HuH-7 (cell line): ENCODE data around the gene GPR158.
"Not testable (repeated sequence)": the region's sequence is repeated elsewhere in the genome, so short reads cannot be mapped to it uniquely, and the experiment has no call there.

Source experiments
- DNase-seq: peaks from one replicate; pipeline ENCODE4 v3.0.0; 2011; ENCODE audit warnings: low spot score

GPR158 gene, protein sequence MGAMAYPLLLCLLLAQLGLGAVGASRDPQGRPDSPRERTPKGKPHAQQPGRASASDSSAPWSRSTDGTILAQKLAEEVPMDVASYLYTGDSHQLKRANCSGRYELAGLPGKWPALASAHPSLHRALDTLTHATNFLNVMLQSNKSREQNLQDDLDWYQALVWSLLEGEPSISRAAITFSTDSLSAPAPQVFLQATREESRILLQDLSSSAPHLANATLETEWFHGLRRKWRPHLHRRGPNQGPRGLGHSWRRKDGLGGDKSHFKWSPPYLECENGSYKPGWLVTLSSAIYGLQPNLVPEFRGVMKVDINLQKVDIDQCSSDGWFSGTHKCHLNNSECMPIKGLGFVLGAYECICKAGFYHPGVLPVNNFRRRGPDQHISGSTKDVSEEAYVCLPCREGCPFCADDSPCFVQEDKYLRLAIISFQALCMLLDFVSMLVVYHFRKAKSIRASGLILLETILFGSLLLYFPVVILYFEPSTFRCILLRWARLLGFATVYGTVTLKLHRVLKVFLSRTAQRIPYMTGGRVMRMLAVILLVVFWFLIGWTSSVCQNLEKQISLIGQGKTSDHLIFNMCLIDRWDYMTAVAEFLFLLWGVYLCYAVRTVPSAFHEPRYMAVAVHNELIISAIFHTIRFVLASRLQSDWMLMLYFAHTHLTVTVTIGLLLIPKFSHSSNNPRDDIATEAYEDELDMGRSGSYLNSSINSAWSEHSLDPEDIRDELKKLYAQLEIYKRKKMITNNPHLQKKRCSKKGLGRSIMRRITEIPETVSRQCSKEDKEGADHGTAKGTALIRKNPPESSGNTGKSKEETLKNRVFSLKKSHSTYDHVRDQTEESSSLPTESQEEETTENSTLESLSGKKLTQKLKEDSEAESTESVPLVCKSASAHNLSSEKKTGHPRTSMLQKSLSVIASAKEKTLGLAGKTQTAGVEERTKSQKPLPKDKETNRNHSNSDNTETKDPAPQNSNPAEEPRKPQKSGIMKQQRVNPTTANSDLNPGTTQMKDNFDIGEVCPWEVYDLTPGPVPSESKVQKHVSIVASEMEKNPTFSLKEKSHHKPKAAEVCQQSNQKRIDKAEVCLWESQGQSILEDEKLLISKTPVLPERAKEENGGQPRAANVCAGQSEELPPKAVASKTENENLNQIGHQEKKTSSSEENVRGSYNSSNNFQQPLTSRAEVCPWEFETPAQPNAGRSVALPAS (N-terminal part only)

DNA sequence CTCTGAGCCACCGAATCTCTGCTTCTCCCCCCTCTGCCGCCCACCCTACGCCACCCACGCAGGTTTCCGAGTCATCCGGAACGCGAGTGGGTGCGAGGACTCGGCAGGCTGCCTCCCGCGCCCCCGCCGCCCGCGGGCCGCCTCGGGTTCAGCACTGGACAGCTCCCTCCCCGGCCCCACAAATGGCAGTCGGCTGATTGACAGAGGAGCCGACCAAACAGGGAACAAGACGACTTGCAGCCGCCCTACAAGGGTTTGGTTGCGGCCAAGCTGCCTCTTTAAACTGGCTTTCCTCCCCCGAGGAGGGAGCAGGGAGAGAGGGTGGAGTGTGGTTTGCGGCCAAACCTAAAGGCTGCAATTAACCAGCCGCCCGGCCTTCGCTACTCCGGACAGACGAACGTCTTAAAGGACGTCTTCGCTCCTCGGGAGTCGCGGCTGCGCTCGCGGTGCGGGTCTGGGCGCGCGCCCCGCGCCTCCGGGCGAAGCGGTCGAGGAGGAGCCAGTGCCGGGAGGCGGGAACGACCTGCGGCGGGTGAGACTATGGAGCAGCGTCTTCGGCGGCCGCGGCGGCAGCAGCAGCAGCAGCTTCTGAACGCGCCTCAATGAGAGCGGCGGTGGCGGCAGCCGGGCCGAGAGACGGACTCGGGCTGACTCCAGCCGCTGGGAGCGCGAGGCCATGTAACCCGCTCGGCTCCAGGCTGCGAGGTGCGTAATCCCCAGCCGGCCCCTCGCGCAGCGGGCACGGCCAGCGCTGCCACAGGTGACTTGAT is at the start of gene GPR158:
Gene GPR158, plus strand, starts transcription at position 541 of the 770 bp plus-strand sequence. CDS start 420 bp downstream, outside the sequence.
- DNase-seq: peak; percentile 89

DNA sequence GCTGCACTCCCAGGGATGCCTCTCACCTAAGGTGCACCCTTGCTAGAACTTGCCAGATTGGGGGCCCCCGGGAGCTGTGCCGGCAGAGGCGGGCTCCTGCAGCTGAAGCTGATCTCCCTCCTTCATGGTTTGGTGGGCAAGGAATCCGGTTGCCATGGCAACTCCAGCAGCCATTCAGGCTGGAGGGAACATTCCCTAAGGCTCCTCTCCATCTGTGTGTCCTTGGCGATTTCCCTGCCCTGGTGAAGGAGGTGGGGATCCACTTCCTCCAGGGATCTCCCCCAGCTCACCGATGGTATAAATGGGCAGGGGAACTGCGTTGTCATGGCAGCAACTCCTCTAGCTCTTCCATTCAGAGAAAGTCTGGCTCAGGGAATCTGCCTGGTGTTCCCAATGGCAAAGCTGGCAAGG is 49.6 kb upstream of the GPR158 start:
- DNase-seq: no peak

DNA sequence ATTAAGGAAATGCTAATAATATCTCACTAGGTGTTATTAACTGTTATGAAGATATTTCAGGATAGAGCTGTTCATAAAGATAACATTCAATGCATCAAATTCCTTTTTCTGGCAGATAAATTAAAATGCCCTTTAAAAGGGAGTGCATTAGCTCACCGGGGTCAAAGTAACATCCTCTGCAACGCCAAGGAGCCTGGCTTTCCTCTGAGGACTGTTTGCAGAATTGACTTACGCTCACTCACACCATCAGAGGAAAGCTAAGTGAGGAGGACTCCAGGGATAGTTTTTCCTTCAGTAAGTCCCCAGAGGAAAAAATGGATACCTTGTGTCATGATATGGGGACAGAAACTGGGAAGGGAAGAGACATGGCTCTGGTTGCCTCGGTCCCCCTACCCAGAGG is 45.2 kb upstream of the GPR158 start:
- DNase-seq: no peak

DNA sequence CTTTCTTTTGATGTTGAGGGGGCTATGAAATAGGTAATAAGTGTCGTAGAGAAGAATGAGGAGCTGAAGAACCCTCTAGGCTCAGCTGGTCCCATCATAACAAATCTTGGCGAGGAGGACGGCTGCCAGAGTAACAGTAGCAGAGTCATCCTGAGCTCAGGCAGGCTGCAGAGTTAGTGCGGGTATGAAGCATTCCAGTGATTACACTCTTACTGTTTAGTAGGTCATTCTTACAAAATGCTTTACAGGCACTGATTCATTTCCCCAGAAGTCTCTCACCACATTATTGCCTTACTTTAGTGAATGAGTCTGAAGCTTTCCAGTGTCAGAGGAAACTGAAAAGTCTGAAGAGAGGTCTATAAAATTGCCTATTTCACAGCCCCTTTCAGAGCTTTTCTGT is 43.9 kb upstream of the GPR158 start:
- DNase-seq: no peak

DNA sequence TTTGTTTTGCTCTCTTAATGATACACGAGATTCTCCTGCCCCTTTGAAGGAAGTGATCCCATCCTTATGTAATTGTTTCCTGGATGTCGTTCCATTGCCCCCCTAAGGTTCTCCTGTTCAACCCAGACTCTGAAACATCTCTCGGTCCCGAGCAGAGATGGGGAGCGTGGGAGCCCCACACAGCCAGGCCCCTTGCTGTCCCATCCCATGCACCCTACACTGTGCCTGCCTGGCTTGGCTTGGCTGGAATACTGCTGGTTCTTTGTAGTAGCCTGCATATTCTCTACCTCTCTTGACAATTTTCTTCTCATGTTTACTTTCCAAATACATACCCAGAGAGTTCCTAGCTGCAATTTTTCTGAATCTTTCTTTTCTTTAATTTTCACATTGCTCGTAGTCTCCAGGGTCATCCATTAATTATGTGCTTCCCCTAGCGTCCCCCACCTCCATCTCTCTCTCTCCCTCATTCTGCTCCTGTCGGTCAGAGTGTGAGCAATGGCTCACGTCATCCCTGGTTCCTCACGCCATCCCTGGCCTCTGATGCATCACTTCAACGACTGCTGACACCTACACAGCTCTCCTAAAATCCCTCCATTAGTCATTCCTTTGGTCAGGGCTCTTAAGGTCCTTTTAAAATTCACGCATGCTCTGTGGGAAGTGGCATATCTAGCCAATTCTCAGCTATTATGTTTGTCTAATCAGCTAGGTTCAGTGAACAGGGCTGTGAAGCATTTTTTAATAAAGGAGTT is 32.5 kb upstream of the GPR158 start:
- no peak for DNase-seq

DNA sequence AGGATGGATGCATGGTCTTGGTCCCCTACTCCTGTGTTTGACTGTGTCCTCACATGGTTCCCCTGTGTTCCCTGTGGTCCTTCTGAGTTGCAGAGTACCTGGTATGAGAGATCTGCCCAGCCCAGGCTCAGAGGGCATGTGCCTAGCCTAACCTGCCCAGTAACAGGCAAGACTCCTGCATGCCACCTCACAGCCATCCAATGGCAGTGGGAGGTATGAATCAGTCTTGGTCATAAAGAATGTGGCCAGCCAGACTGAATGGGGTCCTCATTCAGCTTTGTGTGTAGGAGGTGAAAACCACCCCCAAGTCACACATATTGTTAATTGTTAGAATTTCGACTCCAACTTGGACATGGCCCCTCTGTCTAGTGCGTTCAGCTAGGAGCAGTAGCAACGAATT is 17.2 kb upstream of the GPR158 start:
- DNase-seq: no peak

DNA sequence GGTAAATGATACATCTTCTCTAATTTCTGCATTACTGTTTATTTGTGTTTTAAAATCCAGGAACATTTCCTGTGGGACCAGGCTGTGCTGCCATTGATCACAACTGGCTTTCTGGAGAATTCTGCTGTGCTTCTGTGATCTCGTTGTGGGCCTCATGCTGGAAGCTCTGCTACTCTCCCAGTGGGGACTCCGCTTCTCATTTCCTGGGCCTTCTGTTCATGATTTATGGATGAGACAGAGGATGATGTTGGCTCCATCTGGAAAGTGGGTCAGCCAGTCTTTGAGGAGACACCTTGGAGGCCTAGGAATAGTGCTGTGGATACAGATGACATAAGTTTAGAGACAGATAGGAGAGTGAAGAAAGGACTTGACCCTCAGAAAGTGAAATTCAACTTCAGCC is 15.2 kb upstream of the GPR158 start:
- DNase-seq: no peak

DNA sequence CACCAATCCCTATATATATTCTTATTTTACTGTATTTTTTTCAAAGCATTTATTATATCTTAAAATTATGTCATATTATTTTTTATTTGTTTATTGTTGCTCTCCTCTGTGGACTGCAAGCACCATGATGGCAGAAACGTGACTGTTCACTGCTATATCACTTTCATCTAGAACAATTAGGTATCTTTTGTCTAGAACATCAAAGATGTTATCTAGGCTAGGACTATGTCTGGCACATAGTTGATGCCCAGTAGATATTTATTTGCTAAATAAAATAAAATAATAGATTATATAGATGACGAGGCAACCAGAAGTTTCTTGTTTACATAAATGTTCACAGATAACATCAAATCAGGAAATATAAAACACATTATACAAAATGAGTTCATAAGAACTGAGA is 12.4 kb upstream of the GPR158 start:
- DNase-seq: no peak

DNA sequence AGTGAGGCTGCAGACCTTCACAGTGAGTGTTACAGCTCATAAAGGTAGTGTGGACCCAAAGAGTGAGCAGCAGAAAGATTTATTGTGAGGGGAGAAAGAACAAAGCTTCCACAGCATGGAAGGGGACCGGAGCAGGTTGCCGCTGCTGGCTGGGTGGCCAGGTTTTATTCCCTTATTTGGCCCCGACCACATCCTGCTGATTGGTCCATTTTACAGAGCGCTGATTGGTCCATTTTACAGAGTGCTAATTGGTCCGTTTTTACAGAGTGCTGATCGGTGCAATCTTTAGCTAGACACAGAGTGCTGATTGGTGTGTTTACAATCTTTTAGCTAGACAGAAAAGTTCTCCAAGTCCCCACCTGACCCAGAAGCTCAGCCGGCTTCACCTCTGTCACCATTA is 11.3 kb upstream of the GPR158 start:
- not testable (repeated sequence) for DNase-seq

DNA sequence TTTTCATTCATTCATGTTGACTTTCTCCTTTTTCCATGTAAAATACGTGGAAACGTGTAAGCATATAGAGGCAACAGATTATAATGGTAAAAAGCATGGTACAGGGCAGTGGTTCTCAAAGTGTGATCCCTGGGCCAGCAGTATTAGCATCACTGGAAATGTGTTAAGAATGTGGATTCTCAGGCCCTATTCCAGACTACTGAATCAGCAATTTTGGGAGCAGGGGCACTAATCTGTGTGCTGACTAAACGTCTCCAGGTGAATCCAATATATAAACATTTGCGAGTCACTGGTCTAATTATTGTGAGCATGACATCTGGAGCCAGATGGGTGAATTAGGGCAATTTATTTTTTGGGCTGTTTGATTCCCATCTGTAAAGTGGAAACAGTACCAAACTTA is 5.1 kb upstream of the GPR158 start:
- no peak for DNase-seq

DNA sequence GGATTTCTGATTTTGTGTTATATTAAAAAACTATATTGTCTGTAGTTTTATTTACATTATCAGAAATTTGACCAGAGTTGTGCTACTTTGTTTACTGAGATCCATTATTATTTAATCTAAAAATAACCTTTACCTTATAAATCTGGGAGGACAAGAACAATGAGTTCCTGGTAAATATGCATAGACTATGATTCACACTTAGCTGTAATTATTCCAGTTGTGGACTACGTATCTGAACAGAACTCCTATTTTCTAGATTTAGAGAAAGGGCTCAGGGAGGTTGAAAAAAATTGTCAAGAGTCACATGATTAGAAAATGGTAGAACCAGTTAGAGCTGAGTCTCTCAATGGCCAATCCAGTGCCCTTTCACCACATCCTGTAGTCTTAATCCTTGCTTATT is 4.2 kb upstream of the GPR158 start:
- DNase-seq: no peak

DNA sequence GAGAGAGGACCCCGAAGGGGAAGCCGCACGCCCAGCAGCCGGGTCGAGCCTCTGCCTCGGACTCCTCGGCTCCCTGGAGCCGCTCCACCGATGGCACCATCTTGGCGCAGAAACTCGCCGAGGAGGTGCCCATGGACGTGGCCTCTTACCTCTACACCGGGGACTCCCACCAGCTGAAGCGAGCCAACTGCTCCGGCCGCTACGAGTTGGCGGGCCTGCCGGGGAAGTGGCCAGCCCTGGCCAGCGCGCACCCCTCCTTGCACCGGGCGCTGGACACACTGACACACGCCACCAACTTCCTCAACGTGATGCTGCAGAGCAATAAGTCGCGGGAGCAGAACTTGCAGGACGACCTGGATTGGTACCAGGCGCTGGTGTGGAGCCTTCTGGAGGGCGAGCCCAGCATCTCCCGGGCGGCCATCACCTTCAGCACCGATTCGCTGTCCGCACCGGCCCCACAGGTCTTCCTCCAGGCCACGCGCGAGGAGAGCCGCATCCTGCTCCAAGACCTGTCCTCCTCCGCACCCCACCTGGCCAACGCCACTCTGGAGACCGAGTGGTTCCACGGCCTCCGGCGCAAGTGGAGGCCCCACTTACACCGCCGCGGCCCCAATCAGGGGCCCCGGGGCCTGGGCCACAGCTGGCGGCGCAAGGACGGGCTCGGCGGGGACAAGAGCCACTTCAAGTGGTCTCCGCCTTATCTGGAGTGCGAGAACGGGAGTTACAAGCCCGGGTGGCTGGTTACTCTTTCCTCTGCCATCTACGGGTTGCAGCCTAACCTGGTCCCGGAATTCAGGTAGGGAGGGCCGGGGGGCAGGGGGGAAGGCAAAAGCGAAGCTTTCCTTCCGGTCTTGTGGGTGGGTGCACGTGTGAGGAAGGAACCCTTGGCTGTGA is 973 bp downstream of the GPR158 start:
- DNase-seq: no peak

DNA sequence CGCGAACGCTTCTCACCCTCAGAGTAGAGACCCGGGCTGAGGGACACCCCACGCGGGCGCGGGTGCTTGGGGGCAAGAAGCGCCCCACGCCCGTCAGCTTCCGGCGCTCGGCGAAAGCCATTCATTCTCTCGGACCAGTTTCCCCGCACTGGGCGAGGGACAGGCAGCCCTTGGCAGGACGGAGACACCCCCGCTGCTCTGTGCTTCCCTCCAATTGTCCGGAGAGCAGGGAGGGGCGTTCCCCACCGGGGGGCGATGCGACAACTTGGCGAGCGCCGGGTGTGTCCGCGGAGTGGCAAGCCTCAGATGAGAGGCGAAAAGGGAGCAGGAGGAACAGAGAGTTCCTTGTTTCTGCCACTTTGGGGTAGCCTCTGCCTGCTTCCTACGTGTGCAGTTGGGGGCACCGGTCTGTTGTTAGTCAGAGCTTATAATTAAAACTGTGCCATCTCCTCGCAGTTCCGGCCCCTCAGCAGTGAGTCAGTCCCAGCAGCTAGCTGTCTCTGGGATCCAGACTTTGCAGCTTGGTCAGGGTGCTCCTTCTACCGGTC is 1.7 kb downstream of the GPR158 start:
- DNase-seq: no peak

DNA sequence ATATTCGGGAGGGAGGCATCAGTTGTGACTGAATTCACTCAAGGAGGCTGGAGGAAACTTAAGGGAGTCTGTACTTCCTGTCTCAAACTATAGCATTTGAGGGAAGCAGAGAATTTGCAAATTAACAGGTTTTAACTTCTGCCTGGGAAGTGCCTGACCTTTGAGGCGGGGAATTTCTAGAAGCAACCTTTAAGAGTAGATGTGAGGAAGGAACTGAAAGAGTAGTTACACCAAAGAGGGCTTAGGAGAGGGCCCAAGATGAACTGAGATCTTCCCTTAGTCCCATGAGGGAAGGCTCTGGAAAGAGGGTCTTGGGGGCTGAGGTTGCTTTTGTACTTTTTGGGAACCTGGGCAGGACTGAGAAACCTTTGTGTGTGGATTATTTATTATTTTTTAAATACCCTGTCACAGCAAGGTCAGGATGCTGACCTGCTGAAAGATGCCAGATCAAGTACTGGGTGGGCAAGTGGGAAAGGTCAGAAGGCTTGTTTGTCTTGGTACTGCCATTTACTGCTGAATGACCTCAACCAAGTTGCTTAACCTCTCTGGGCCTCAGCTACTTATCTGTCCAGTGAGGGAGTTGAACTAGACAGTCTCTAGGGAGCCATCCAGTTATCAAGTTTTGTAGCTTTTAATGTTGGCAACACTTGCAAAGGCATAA is 2.4 kb downstream of the GPR158 start:
- no peak for DNase-seq

DNA sequence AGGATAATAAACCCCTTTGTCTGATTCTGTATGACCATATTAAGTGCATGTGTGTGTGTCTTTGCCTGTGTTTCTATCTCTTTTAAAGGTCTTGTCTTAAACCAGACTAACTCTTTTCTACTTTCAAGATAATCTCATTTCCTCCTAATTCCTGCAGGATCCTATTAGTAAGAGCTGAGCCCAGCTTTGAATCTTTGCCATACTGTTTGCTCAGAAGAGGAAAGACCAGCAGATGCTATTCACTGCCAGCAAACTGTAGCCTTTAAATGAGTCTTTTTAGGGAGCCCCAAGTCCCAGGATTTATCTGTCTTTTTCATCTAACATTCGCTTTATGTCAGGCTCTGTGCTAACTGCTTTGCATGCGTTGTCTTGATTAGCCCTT is 2.9 kb downstream of the GPR158 start:
- DNase-seq: no peak

DNA sequence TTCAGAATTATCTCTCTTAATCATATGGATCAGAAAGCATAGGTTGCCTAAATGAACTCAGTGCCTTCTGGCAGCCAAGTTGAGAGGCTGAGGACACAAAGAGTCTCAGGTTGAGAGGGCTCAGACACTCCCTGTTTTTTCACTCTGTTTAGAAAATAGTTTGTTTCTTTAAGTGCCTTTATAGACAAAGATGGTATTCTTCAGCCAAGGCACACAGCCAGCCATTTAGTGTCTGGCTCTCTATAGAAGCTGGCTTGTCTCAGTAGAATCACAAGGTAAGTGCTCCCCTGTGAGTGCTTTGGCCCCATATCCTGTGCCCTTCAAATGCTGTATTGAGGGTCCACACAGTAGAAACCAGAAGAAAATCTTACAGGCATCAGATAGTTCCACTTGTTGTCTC is 3.6 kb downstream of the GPR158 start:
- no peak for DNase-seq

DNA sequence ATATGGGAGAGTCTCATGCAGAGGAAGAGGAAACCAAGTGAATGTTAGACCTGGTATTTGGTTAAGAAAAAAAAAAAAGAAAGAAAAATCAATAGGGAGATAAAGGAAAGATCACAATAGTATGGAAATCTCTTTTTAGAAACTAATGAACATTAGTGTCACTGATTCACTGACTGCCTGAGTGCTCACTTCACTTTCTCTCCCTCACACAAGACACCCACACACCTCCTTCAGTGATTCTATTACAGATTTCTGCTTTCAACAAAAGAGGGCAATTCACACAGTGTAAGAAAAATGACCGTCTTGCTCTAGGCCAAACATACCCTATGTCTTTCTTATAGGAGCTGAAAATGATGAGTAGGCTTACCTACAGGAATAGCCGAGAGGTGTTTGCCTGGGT is 6.0 kb downstream of the GPR158 start:
- DNase-seq: no peak

DNA sequence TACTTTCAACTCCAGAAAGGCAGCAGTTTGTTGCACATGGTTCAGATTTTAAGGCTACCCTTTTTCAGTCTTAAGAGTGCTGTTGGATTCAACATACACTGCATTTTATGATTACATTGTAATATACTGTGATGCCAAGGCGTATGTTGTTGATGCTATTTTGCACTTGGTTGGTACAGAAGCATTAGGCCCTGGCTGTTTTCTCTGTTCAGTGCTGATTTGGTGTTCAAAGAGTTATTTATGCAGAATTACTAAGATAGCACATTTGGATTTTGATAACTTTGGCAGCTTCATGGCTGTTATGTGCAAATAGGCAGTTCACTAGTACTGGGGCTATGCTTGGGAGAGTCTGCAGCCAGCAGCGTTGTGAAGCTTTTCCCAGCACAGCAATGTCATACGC is 7.8 kb downstream of the GPR158 start:
- no peak for DNase-seq
